CD8-positive, alpha-beta memory T cell (primary cell): ENCODE measurements around the gene LINC01488. TPM values are rescaled to one million over a fixed set of nuclear protein-coding genes. Genes with fewer than 3 reads are reported as not detected.

ENCODE experiments used
- CTCF ChIA-PET: fragments of 350-600 bp; sonication (Branson Sonifier 250); formaldehyde crosslinking; loops from one replicate; lab custom pipeline; 2021; ENCODE audit warnings: antibody characterized with exemption; lab: Charles Lee
- POLR2A ChIA-PET: fragments of 350-600 bp; sonication (Branson Sonifier 250); formaldehyde crosslinking; loops from one replicate; lab custom pipeline; 2021; ENCODE audit warnings: antibody characterized with exemption; lab: Charles Lee
- DNase-seq, 5 donors: peaks; one replicate each; pipeline versions ENCODE4 v3.0.0 to v3.0.0-alpha.2; 2020 to 2022; ENCODE audit warnings: mixed read lengths in 1 of 5
- H3K27ac ChIP-seq: one replicate; pipeline ENCODE4 v1.7.0; 2013; ENCODE audit warnings: low read depth, mild to moderate bottlenecking, low read length, moderate library complexity
- H3K27me3 ChIP-seq: 2 replicates; pipeline ENCODE4 v1.7.0; 2013; ENCODE audit warnings: low read length, mild to moderate bottlenecking; ENCODE audit not compliant: insufficient read depth, poor library complexity, severe bottlenecking
- H3K36me3 ChIP-seq: 2 replicates; pipeline ENCODE4 v1.7.0; 2013; ENCODE audit warnings: mild to moderate bottlenecking, low read length, moderate library complexity; ENCODE audit not compliant: insufficient read depth
- H3K4me1 ChIP-seq: 2 replicates; pipeline ENCODE4 v1.7.0; 2013; ENCODE audit warnings: mild to moderate bottlenecking, low read length, moderate library complexity; ENCODE audit not compliant: insufficient read depth
- H3K4me3 ChIP-seq: 2 replicates; pipeline ENCODE4 v1.7.0; 2013; ENCODE audit warnings: mild to moderate bottlenecking, low read length
- H3K9me3 ChIP-seq: 2 replicates; pipeline ENCODE4 v1.7.0; 2013; ENCODE audit warnings: mild to moderate bottlenecking, low read length
- H3K27ac Mint-ChIP-seq, 8 donors: one replicate each; pipeline ENCODE4 v1.8.0; 2020 to 2021; ENCODE audit warnings: mixed read lengths in 8 of 8, mild to moderate bottlenecking in 6 of 8, inconsistent platforms in 3 of 8, moderate library complexity in 3 of 8
- H3K27me3 Mint-ChIP-seq, 2 donors: one replicate each; pipeline ENCODE4 v1.8.0; 2020 to 2021; ENCODE audit warnings: mixed read lengths in 2 of 2, mild to moderate bottlenecking in 1 of 2, moderate library complexity in 1 of 2
- H3K36me3 Mint-ChIP-seq, 3 donors: one replicate each; pipeline ENCODE4 v1.8.0; 2020 to 2021; ENCODE audit warnings: mixed read lengths in 3 of 3, inconsistent platforms in 1 of 3, mild to moderate bottlenecking in 1 of 3
- H3K4me1 Mint-ChIP-seq, 3 donors: one replicate each; pipeline ENCODE4 v1.8.0; 2020 to 2021; ENCODE audit warnings: mixed read lengths in 3 of 3, inconsistent platforms in 1 of 3, mild to moderate bottlenecking in 1 of 3
- H3K4me3 Mint-ChIP-seq, 7 donors: one replicate each; pipeline ENCODE4 v1.8.0; 2020 to 2021; ENCODE audit warnings: mixed read lengths in 7 of 7, mild to moderate bottlenecking in 6 of 7, moderate library complexity in 4 of 7, inconsistent platforms in 2 of 7
- H3K9me3 Mint-ChIP-seq, 5 donors: one replicate each; pipeline ENCODE4 v1.8.0; 2020 to 2022; ENCODE audit warnings: mixed read lengths in 5 of 5, mild to moderate bottlenecking in 3 of 5, moderate library complexity in 2 of 5, inconsistent platforms in 1 of 5
- polyA plus RNA-seq: library from polyadenylated mRNA; unstranded; fragments of 300-500 nt; fragmentation: Illumina TruSeq; gene quantifications from one replicate; pipeline ENCODE4 v1.2.3, GENCODE V29; 2021
- total RNA-seq, 2 experiments: library from RNA; stranded (reverse); gene quantifications; one replicate each; pipeline ENCODE4 v1.2.3, GENCODE V29; 2021

LINC01488 gene
- total and polyA plus RNA-seq, 3 experiments from 2014 or later: not detected

- no peaks in the 10 kb centered on the region for H3K4me1 ChIP-seq
- Mint-ChIP-seq H3K9me3 (peaks cover 0 to 5% (median 3%) of the 10 kb centered on the region in 5 donors), H3K36me3 (peaks cover 0 to 4% (median 0%) of the 10 kb centered on the region in 3 donors), H3K4me1 (peaks cover 4 to 5% (median 5%) of the 10 kb centered on the region in 3 donors), H3K4me3 (no peak overlapping the region), H3K27me3 (peaks cover 4 to 24% of the 10 kb centered on the region in 2 donors), H3K27ac (no peak overlapping the region)
- H3K4me3 ChIP-seq: no peak overlapping the region
- POLR2A ChIA-PET: no interaction called here
- no peak for DNase-seq
- no peak overlapping the region for H3K27ac ChIP-seq
- no peaks in the 10 kb centered on the region for H3K27me3 ChIP-seq
- CTCF ChIA-PET: no interaction called here
- no peaks in the 10 kb centered on the region for H3K36me3 ChIP-seq
- H3K9me3 ChIP-seq: no peaks in the 10 kb centered on the region
Measured at GRCh38 chr11:69513663-69514224, 32.3 kb downstream of the LINC01488 start.

- no peaks in the 10 kb centered on the region for H3K4me1 Mint-ChIP-seq
- H3K9me3 Mint-ChIP-seq: peaks cover 0 to 5% (median 3%) of the 10 kb centered on the region in 5 donors
- ChIA-PET POLR2A (no interaction called here), CTCF (no interaction called here)
- Histone ChIP-seq H3K27ac (no peak overlapping the region), H3K9me3 (no peaks in the 10 kb centered on the region), H3K4me1 (no peaks in the 10 kb centered on the region), H3K4me3 (no peak overlapping the region), H3K27me3 (no peaks in the 10 kb centered on the region), H3K36me3 (no peaks in the 10 kb centered on the region)
- peaks cover 0 to 4% (median 0%) of the 10 kb centered on the region in 3 donors for H3K36me3 Mint-ChIP-seq
- peaks cover 11 to 24% of the 10 kb centered on the region in 2 donors for H3K27me3 Mint-ChIP-seq
- DNase-seq: peak in 1 of 5 donors; percentile 11
- H3K27ac Mint-ChIP-seq: no peak overlapping the region
- H3K4me3 Mint-ChIP-seq: no peak overlapping the region
Measured at GRCh38 chr11:69514771-69515170, 33.3 kb downstream of the LINC01488 start.

DNA sequence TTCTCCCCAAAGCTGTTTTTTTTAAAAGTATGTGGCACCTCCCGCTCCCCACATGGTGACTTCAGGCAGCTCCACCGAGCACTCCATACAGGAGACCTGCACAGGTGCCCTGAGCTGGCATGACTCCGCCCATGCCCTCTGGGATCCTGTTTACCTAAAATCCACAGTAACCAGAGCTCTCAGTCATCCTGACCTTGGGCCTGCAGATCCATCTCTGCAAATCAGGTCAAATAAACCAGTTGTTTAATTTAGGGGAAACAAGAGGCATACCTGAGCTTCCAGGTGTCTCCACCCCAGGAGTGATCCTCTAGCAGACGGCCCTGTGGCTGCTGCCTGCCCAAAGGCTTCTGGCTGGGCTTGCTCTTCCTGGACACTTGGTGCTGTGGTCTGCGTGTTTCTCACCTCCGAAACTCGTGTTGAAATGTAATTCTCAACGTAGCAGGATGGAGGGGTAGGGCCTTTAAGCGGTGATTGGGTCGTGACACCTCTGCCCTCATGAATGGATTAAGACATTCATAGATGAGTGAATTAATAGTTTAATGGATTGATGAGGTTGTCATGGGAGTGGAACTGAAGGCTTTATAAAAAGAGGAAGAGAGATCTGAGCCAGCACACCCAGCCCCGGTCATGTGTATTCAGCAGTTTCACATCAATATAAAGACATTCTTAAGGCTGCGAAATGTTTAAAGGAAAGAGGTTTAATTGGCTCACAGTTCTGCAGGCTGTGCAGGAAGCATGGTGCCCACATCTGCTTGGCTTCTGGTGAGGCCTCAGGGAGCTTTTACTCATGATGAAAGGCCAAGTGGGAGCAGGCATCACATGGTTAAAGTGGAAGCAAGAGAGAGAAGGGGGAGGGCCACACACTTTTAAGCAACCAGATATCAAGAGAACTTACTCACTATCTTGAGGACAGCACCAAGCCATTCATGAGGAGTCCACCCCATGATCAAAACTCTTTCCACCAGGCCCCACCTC lies 34.1 kb downstream of the LINC01488 start:
- Mint-ChIP-seq H3K4me3 (no peak overlapping the region), H3K27me3 (peaks cover 11 to 24% of the 10 kb centered on the region in 2 donors), H3K27ac (no peak overlapping the region), H3K4me1 (no peaks in the 10 kb centered on the region), H3K9me3 (peaks cover 0 to 5% (median 3%) of the 10 kb centered on the region in 5 donors), H3K36me3 (peaks cover 0 to 4% (median 0%) of the 10 kb centered on the region in 3 donors)
- no peaks in the 10 kb centered on the region for H3K9me3 ChIP-seq
- H3K36me3 ChIP-seq: no peaks in the 10 kb centered on the region
- POLR2A ChIA-PET: no interaction called here
- CTCF ChIA-PET: no interaction called here
- H3K4me1 ChIP-seq: no peaks in the 10 kb centered on the region
- no peak overlapping the region for H3K4me3 ChIP-seq
- no peaks in the 10 kb centered on the region for H3K27me3 ChIP-seq
- peak in 1 of 5 donors; percentile 24 for DNase-seq
- H3K27ac ChIP-seq: no peak overlapping the region

GRCh38 chr11:69516526-69516925 lies 35.1 kb downstream of the LINC01488 start:
- DNase-seq: peak in 1 of 5 donors; percentile 10
- H3K36me3 Mint-ChIP-seq: peaks cover 0 to 4% (median 0%) of the 10 kb centered on the region in 3 donors
- H3K9me3 Mint-ChIP-seq: peaks cover 0 to 5% (median 3%) of the 10 kb centered on the region in 5 donors
- Histone ChIP-seq H3K27ac (no peak overlapping the region), H3K9me3 (no peaks in the 10 kb centered on the region), H3K4me3 (no peak overlapping the region), H3K36me3 (no peaks in the 10 kb centered on the region), H3K4me1 (no peaks in the 10 kb centered on the region), H3K27me3 (no peaks in the 10 kb centered on the region)
- no peak overlapping the region for H3K27ac Mint-ChIP-seq
- peaks cover 11 to 21% of the 10 kb centered on the region in 2 donors for H3K27me3 Mint-ChIP-seq
- H3K4me1 Mint-ChIP-seq: no peaks in the 10 kb centered on the region
- CTCF ChIA-PET: no interaction called here
- POLR2A ChIA-PET: no interaction called here
- no peak overlapping the region for H3K4me3 Mint-ChIP-seq

GRCh38 chr11:69518081-69518950 lies 36.9 kb downstream of the LINC01488 start:
- no peak overlapping the region for H3K27ac ChIP-seq
- H3K4me3 ChIP-seq: no peak overlapping the region
- POLR2A ChIA-PET: no interaction called here
- H3K36me3 Mint-ChIP-seq: peaks cover 0 to 4% (median 0%) of the 10 kb centered on the region in 3 donors
- H3K27me3 ChIP-seq: no peaks in the 10 kb centered on the region
- H3K4me1 ChIP-seq: no peaks in the 10 kb centered on the region
- no peaks in the 10 kb centered on the region for H3K4me1 Mint-ChIP-seq
- CTCF ChIA-PET: no interaction called here
- H3K27me3 Mint-ChIP-seq: peaks cover 11 to 18% of the 10 kb centered on the region in 2 donors
- H3K9me3 Mint-ChIP-seq: peaks cover 0 to 5% (median 3%) of the 10 kb centered on the region in 5 donors
- H3K4me3 Mint-ChIP-seq: peak overlapping the region in 1 of 7 donors; percentile 23
- H3K27ac Mint-ChIP-seq: no peak overlapping the region
- H3K36me3 ChIP-seq: no peaks in the 10 kb centered on the region
- H3K9me3 ChIP-seq: no peaks in the 10 kb centered on the region
- DNase-seq: peak in 1 of 5 donors; percentile 11

DNA sequence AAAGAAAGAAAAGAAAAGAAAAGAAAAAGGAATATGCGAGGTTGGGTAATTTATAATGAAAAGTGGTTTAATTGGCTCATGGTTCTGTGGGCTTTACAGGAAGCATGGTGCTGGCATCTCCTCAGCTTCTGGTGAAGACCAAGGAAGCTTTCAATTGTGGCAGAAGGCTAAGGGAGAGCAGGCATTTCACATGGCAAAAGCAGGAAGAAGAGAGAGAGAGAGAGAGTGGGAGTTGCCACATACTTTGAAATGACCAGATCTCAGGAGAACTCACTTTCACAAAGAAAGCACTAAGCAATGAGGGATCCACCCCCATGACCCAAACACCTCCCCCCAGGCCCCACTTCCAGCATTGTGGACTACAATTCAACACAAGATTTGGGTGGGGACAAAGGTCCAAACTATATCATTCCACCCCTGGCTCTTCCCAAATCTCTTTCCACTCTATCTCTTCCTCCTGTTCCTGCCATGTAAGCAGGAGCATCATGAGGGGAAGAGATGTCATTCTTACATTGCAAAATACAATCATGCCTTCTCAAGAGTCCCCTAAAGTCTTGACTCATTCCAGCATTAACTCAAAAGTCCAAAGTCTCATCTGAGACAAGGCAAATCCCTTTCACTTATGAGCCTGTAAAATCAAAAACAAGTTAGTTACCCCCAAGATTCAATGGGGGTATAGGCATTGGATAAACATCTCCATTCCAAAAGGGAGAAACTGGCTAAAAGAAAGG lies 38.9 kb downstream of the LINC01488 start:
- CTCF ChIA-PET: no interaction called here
- Mint-ChIP-seq H3K4me1 (no peaks in the 10 kb centered on the region), H3K9me3 (peaks cover 0 to 5% (median 3%) of the 10 kb centered on the region in 5 donors), H3K4me3 (no peak overlapping the region), H3K27me3 (peaks cover 11 to 18% of the 10 kb centered on the region in 2 donors), H3K27ac (no peak overlapping the region), H3K36me3 (peaks cover 0 to 4% (median 0%) of the 10 kb centered on the region in 3 donors)
- DNase-seq: no peak
- H3K27me3 ChIP-seq: no peaks in the 10 kb centered on the region
- no peak overlapping the region for H3K27ac ChIP-seq
- H3K9me3 ChIP-seq: no peaks in the 10 kb centered on the region
- no peak overlapping the region for H3K4me3 ChIP-seq
- POLR2A ChIA-PET: no interaction called here
- no peaks in the 10 kb centered on the region for H3K36me3 ChIP-seq
- H3K4me1 ChIP-seq: no peaks in the 10 kb centered on the region

- no peak overlapping the region for H3K27ac Mint-ChIP-seq
- Histone ChIP-seq H3K9me3 (no peaks in the 10 kb centered on the region), H3K4me1 (no peaks in the 10 kb centered on the region), H3K27ac (no peak overlapping the region), H3K4me3 (no peak overlapping the region), H3K27me3 (no peaks in the 10 kb centered on the region), H3K36me3 (no peaks in the 10 kb centered on the region)
- H3K27me3 Mint-ChIP-seq: peaks cover 11 to 23% of the 10 kb centered on the region in 2 donors
- DNase-seq: peak in 1 of 5 donors; percentile 13
- H3K4me1 Mint-ChIP-seq: no peaks in the 10 kb centered on the region
- POLR2A ChIA-PET: no interaction called here
- CTCF ChIA-PET: no interaction called here
- no peak overlapping the region for H3K4me3 Mint-ChIP-seq
- peaks cover 0 to 4% (median 0%) of the 10 kb centered on the region in 3 donors for H3K36me3 Mint-ChIP-seq
- H3K9me3 Mint-ChIP-seq: peaks cover 0 to 5% (median 3%) of the 10 kb centered on the region in 5 donors
Measured at GRCh38 chr11:69521457-69521856, 40.0 kb downstream of the LINC01488 start.
